Left colon (tissue), 2 donors: ENCODE measurements around the gene EFNA5. TPM values are rescaled to one million over a fixed set of nuclear protein-coding genes. Genes with fewer than 3 reads are reported as not detected.

ENCODE experiments used
- ATAC-seq: fragments of 200-7000 bp; cut with Tn5 transposase; one replicate; pipeline ENCODE4 v1.9.1; 2020; ENCODE audit warnings: mild to moderate bottlenecking, moderate library complexity
- DNase-seq, 2 donors: peaks; one replicate each; pipeline ENCODE4 v3.0.0-alpha.2; 2020
- intact Hi-C, 2 donors: fragments of 100-400 bp; cut with DNase I in 1 of 2; cut with micrococcal nuclease in 1 of 2; formaldehyde crosslinking; loops; one replicate each; pipeline versions ENCODE4 v1.11.2 to v1.14.0; 2022; cut with DNase I, micrococcal nuclease
- total RNA-seq, 2 donors: library from RNA; stranded (reverse); fragmentation: NEBNext Ultra II Directional; extraction: Animal tissue kit (Norgen Biotek cat#: 25700); gene quantifications; one replicate each; pipeline ENCODE4 v1.2.1, GENCODE V29; 2021
- donor health status: DM: no; HTN: no; CAD: no.
- donor health status: DM: yes; HTN: yes; CAD: no.

Gene EFNA5
- total RNA-seq, 2 donors from 2014 or later, result 10.4 to 19.1 TPM

- intact Hi-C loops, result no loop called here
- DNase-seq, result no peak
- no peak for ATAC-seq
Observed at GRCh38 chr5:107377277-107377609, 293.5 kb downstream of the EFNA5 start.

GRCh38 chr5:107376546-107377276 is 294.0 kb downstream of the EFNA5 start:
- intact Hi-C loops, result no loop called here
- ATAC-seq, result no peak

GRCh38 chr5:107373549-107374263 is 297.0 kb downstream of the EFNA5 start:
- intact Hi-C loops, result no loop called here
- no peak for DNase-seq

More at GRCh38 chr5:107376546-107377276, 294.0 kb downstream of the EFNA5 start:
- no peak for DNase-seq

GRCh38 chr5:107372723-107373450 is 297.9 kb downstream of the EFNA5 start:
- DNase-seq (no peak), ATAC-seq (no peak)
- intact Hi-C loops, result no loop called here

More at GRCh38 chr5:107373549-107374263, 297.0 kb downstream of the EFNA5 start:
- no peak for ATAC-seq

- no peak for ATAC-seq
Observed at GRCh38 chr5:107370396-107370968, 300.3 kb downstream of the EFNA5 start.

GRCh38 chr5:107369622-107370021 is 301.1 kb downstream of the EFNA5 start:
- DNase-seq, result no peak
- ATAC-seq, result no peak
- intact Hi-C loops, result no loop called here

More at GRCh38 chr5:107370396-107370968, 300.3 kb downstream of the EFNA5 start:
- no peak for DNase-seq
- intact Hi-C loops, result no loop called here

- intact Hi-C loops, result no loop called here
- DNase-seq, result no peak
- no peak for ATAC-seq
Observed at GRCh38 chr5:107368615-107369014, 302.1 kb downstream of the EFNA5 start.

- ATAC-seq (no peak), DNase-seq (no peak)
- intact Hi-C loops, result no loop called here
Observed at GRCh38 chr5:107367939-107368338, 302.8 kb downstream of the EFNA5 start.

- DNase-seq (no peak), ATAC-seq (no peak)
- intact Hi-C loops, result no loop called here
Observed at GRCh38 chr5:107367480-107367879, 303.3 kb downstream of the EFNA5 start.

GRCh38 chr5:107365320-107366109 is 305.2 kb downstream of the EFNA5 start:
- peak; percentile 34 for ATAC-seq
- DNase-seq, result no peak
- intact Hi-C loops, result no loop called here

- ATAC-seq (no peak), DNase-seq (no peak)
- intact Hi-C loops, result no loop called here
Observed at GRCh38 chr5:107364443-107365319, 306.1 kb downstream of the EFNA5 start.

GRCh38 chr5:107363768-107364167 is 307.0 kb downstream of the EFNA5 start:
- intact Hi-C loops, result no loop called here
- no peak for ATAC-seq
- no peak for DNase-seq

GRCh38 chr5:107361945-107362344 is 308.8 kb downstream of the EFNA5 start:
- intact Hi-C loops, result no loop called here
- peak in 1 of 2 donors; percentile 25 for DNase-seq
- no peak for ATAC-seq

- intact Hi-C loops, result no loop called here
- DNase-seq (no peak), ATAC-seq (no peak)
Observed at GRCh38 chr5:107359916-107360234, 310.9 kb downstream of the EFNA5 start.

GRCh38 chr5:107359033-107359915 is 311.5 kb downstream of the EFNA5 start:
- ATAC-seq (no peak), DNase-seq (no peak)
- intact Hi-C loops, result no loop called here

- DNase-seq (no peak), ATAC-seq (no peak)
- intact Hi-C loops, result no loop called here
Observed at GRCh38 chr5:107356891-107357290, 313.8 kb downstream of the EFNA5 start.

GRCh38 chr5:107352576-107352975 is 318.2 kb downstream of the EFNA5 start:
- intact Hi-C loops, result no loop called here
- ATAC-seq, result no peak

More at GRCh38 chr5:107352576-107352975, 318.2 kb downstream of the EFNA5 start:
- DNase-seq, result no peak
